ENCODE measurements around the gene SBF2. TPM values are rescaled to one million over a fixed set of nuclear protein-coding genes. Genes with fewer than 3 reads are reported as not detected.

SBF2 gene
- total RNA-seq, 1 experiment from 2014 or later, result 30.2 TPM

GRCh38 chr11:10317151-10317755 is 23.2 kb upstream of the SBF2 start:
- no peak for TF ChIP-seq CTCF (conservative IDR thresholded peaks at IDR 0.05)
- Histone ChIP-seq H4K91ac (ENCODE audit: insufficient read length, low read depth, low read length) (no peak overlapping the region), H2AFZ (ENCODE audit: low read length) (no peak overlapping the region), H2BK20ac (ENCODE audit: low read depth, low read length, poor library complexity, severe bottlenecking) (no peak overlapping the region), H3K4ac (ENCODE audit: low read depth, low read length) (no peak overlapping the region), H2AK5ac (ENCODE audit: insufficient read length, low read length) (no peak overlapping the region), H4K20me1 (ENCODE audit: control insufficient read depth, insufficient read depth, insufficient read length) (no peaks in the 10 kb centered on the region), H3T11ph (ENCODE audit: low read length) (no peak overlapping the region), H3K23me2 (ENCODE audit: insufficient read length, low read depth, low read length, poor library complexity, severe bottlenecking) (no peaks in the 10 kb centered on the region), H3K9me3 (ENCODE audit: control insufficient read depth, low read depth, low read length) (no peaks in the 10 kb centered on the region), H3K27ac (ENCODE audit: insufficient read length, low read depth, low read length) (no peak overlapping the region), H3K56ac (ENCODE audit: insufficient read length, low read depth, low read length) (no peak overlapping the region), H3K27me3 (ENCODE audit: insufficient read depth, low read length) (no peaks in the 10 kb centered on the region), H3K4me1 (ENCODE audit: insufficient read depth, low read length) (peaks cover 4% of the 10 kb centered on the region; the same call in 1 of the 2 replicates), H2BK12ac (ENCODE audit: insufficient read length, low read depth, low read length) (no peak overlapping the region), H3K23ac (ENCODE audit: insufficient read length, low read depth, low read length) (no peak overlapping the region), H3K9ac (ENCODE audit: extremely low read depth, insufficient read length, low read length) (no peak overlapping the region), H3K79me1 (ENCODE audit: insufficient read depth, low read depth, low read length, poor library complexity, severe bottlenecking) (no peaks in the 10 kb centered on the region), H2BK5ac (ENCODE audit: insufficient read length, low read length) (no peak overlapping the region), H3K18ac (ENCODE audit: insufficient read length, low read depth, low read length) (no peak overlapping the region), H3K4me2 (ENCODE audit: insufficient read depth, insufficient read length, low read length) (no peak overlapping the region), H3K14ac (ENCODE audit: insufficient read depth, low read length) (no peak overlapping the region), H4K8ac (replicated peaks; ENCODE audit: insufficient read length, low read depth, low read length) (no peak overlapping the region), H2BK120ac (ENCODE audit: low read depth, low read length, poor library complexity, severe bottlenecking) (no peak overlapping the region), H3K79me2 (ENCODE audit: insufficient read depth, low read length) (no peaks in the 10 kb centered on the region), H4K5ac (ENCODE audit: insufficient read length, low read depth, low read length) (no peak overlapping the region), H2BK15ac (ENCODE audit: low read depth, low read length) (no peak overlapping the region)
- H3K4me1 Mint-ChIP-seq, result peaks cover 35 to 38% of the 10 kb centered on the region in 2 experiments
- no peak overlapping the region for H3K4me3 Mint-ChIP-seq
- H3K27ac Mint-ChIP-seq, result peak overlapping the region in 2 of 3 experiments; percentile 10 to 64; a peak in 3 of 7 replicates
- no peaks in the 10 kb centered on the region for H3K27me3 Mint-ChIP-seq (ENCODE audit: low read depth)
- peaks cover 0 to 5% of the 10 kb centered on the region in 2 experiments; a peak in 2 of 5 replicates for H3K9me3 Mint-ChIP-seq
- DNase-seq, result peak; percentile 42
- WGBS (ENCODE audit: extremely low coverage, insufficient read length, low lambda C conversion rate), result no CpG with 5 or more reads among the region's 4 CpGs
- H3K36me3 Mint-ChIP-seq (ENCODE audit: insufficient read depth in 1 of 3, low read depth in 3 of 3), result peaks cover 0 to 2% (median 0%) of the 10 kb centered on the region in 3 experiments; a peak in 1 of 7 replicates

Data from H9 (cell line).